Mucosa of rectum (tissue), 2 donors: Measurements from ENCODE around the gene GLDC.

Experiments used
- H3K27ac ChIP-seq, 2 donors: one replicate each; pipeline ENCODE4 v1.7.0; 2013; ENCODE audit warnings: inconsistent platforms in 2 of 2, low read depth in 2 of 2, low read length in 2 of 2
- H3K27me3 ChIP-seq, 2 donors: one replicate each; pipeline ENCODE4 v1.7.0; 2013; ENCODE audit warnings: low read length in 2 of 2; ENCODE audit not compliant: control insufficient read depth in 2 of 2, insufficient read depth in 2 of 2
- H3K36me3 ChIP-seq, 2 donors: one replicate each; pipeline ENCODE4 v1.7.0; 2013; ENCODE audit warnings: low read length in 2 of 2; ENCODE audit not compliant: control insufficient read depth in 2 of 2, insufficient read depth in 2 of 2
- H3K4me1 ChIP-seq, 2 donors: one replicate each; pipeline ENCODE4 v1.7.0; 2013; ENCODE audit warnings: low read length in 2 of 2, mild to moderate bottlenecking in 1 of 2; ENCODE audit not compliant: control insufficient read depth in 2 of 2, insufficient read depth in 2 of 2
- H3K4me3 ChIP-seq, 2 donors: one replicate each; pipeline ENCODE4 v1.7.0; 2013; ENCODE audit warnings: low read length in 2 of 2
- H3K9ac ChIP-seq, 2 donors: one replicate each; pipeline ENCODE4 v1.7.0; 2013; ENCODE audit warnings: low read length in 2 of 2, low read depth in 1 of 2, mild to moderate bottlenecking in 1 of 2
- H3K9me3 ChIP-seq, 2 donors: one replicate each; pipeline ENCODE4 v1.7.0; 2013; ENCODE audit warnings: low read length in 2 of 2; ENCODE audit not compliant: control insufficient read depth in 2 of 2
- donor health status: healthy.
- donor health status: Normal muscosa, but diverticular disease.

Gene GLDC

DNA sequence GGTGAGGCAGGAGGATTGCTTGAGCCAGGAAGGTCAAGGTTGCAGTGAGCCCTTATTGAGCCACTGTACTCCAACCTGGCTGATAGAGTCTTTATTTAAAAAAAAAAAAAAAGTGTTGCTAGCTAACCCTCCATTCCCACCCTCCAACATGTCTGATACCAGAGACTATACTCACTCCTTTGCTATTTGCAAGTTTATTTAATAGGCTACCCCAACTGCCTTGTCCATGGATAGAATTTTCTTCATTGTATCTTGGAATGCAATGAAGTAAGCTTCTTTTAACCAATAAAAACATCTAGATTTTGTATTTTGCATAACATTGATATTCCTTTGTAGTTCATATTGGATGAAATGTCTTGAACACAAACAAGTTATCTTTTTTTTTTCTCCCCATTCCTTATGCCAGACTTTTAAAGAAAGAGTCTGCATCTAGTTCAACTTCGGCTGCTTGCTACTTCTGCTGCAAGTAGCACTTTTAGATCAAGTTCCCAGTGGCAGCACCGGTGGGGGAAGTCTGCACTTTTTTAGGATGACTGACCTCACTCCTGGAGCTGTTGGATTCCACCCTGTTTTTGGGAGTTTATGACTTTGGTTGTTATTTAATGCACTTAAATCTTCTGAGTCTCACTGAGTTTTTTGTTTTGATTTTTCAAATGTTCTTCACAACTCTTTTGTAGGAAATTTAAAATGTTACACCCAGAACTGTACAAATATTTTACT lies 120.0 kb downstream of the GLDC start:
- H3K27me3 ChIP-seq: no peaks in the 10 kb centered on the region
- H3K4me3 ChIP-seq: no peak overlapping the region
- peaks cover 0 to 3% of the 10 kb centered on the region in 2 donors for H3K9me3 ChIP-seq
- H3K4me1 ChIP-seq: no peaks in the 10 kb centered on the region
- no peak overlapping the region for H3K9ac ChIP-seq
- H3K36me3 ChIP-seq: no peaks in the 10 kb centered on the region
- H3K27ac ChIP-seq: no peak overlapping the region

DNA sequence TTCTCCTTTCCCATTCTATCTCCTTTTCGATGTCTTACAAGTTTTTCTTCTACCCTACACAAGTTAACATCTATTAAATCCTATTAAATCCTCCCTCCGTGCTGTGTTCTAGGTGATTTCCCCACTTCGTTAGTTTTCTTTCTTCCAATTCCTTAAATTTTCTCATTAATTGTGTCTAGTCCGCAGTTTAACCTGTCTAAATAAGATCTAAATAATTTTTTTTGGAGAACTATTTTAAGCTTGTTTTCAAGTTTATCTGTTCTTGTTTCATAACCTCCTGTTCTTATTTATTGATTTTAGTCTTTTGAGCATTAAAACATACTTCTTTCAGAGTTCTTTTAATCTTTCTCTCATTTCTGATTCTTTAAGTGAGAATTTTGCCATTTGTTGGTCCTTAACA lies 123.3 kb downstream of the GLDC start:
- no peaks in the 10 kb centered on the region for H3K27me3 ChIP-seq
- no peak overlapping the region for H3K27ac ChIP-seq
- H3K36me3 ChIP-seq: no peaks in the 10 kb centered on the region
- no peak overlapping the region for H3K9ac ChIP-seq
- H3K4me1 ChIP-seq: no peaks in the 10 kb centered on the region
- peaks cover 0 to 3% of the 10 kb centered on the region in 2 donors for H3K9me3 ChIP-seq
- no peak overlapping the region for H3K4me3 ChIP-seq

GRCh38 chr9:6512085-6512657 lies 133.4 kb downstream of the GLDC start:
- Histone ChIP-seq H3K9ac (no peak overlapping the region), H3K27ac (no peak overlapping the region), H3K4me1 (no peaks in the 10 kb centered on the region), H3K27me3 (no peaks in the 10 kb centered on the region), H3K4me3 (no peak overlapping the region), H3K36me3 (peaks cover 0 to 7% of the 10 kb centered on the region in 2 donors), H3K9me3 (no peaks in the 10 kb centered on the region)

DNA sequence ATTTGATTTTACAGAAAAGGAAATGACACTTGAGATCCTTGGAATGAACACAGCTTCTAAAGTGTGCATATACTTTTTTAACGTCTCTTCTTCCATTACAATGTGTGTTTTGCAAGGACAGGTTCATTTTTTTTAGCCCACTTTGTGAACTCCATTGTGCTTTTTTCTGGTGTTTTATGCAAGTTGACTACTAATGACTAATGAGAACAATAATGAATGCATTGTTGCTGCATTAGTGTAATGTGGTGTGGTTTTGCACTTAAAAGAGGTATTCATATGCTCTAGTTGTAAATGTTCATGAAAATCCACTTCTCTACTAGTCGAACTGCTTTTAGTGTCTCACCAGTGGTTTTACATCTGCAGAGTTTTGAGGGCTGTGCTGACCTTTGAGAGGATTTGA lies 139.0 kb downstream of the GLDC start:
- Histone ChIP-seq H3K4me3 (no peak overlapping the region), H3K9me3 (no peaks in the 10 kb centered on the region), H3K9ac (no peak overlapping the region), H3K4me1 (no peaks in the 10 kb centered on the region), H3K27ac (no peak overlapping the region), H3K36me3 (peaks cover 21 to 36% of the 10 kb centered on the region in 2 donors), H3K27me3 (no peaks in the 10 kb centered on the region)

GRCh38 chr9:6502399-6502798 lies 143.1 kb downstream of the GLDC start:
- no peak overlapping the region for H3K4me3 ChIP-seq
- no peaks in the 10 kb centered on the region for H3K27me3 ChIP-seq
- H3K27ac ChIP-seq: no peak overlapping the region
- H3K9ac ChIP-seq: no peak overlapping the region
- no peaks in the 10 kb centered on the region for H3K4me1 ChIP-seq
- H3K9me3 ChIP-seq: no peaks in the 10 kb centered on the region
- H3K36me3 ChIP-seq: peaks cover 42 to 53% of the 10 kb centered on the region in 2 donors

- H3K9me3 ChIP-seq: no peaks in the 10 kb centered on the region
- H3K4me1 ChIP-seq: no peaks in the 10 kb centered on the region
- no peak overlapping the region for H3K27ac ChIP-seq
- H3K36me3 ChIP-seq: peaks cover 48 to 59% of the 10 kb centered on the region in 2 donors
- no peaks in the 10 kb centered on the region for H3K27me3 ChIP-seq
- H3K4me3 ChIP-seq: no peak overlapping the region
- H3K9ac ChIP-seq: no peak overlapping the region
These were observed 143.9 kb downstream of the GLDC start for GRCh38 chr9:6501526-6502210.

GRCh38 chr9:6498982-6499381 lies 146.5 kb downstream of the GLDC start:
- no peaks in the 10 kb centered on the region for H3K9me3 ChIP-seq
- peaks cover 36 to 40% of the 10 kb centered on the region in 2 donors for H3K36me3 ChIP-seq
- H3K27me3 ChIP-seq: no peaks in the 10 kb centered on the region
- H3K4me3 ChIP-seq: no peak overlapping the region
- no peak overlapping the region for H3K27ac ChIP-seq
- no peak overlapping the region for H3K9ac ChIP-seq
- H3K4me1 ChIP-seq: no peaks in the 10 kb centered on the region

DNA sequence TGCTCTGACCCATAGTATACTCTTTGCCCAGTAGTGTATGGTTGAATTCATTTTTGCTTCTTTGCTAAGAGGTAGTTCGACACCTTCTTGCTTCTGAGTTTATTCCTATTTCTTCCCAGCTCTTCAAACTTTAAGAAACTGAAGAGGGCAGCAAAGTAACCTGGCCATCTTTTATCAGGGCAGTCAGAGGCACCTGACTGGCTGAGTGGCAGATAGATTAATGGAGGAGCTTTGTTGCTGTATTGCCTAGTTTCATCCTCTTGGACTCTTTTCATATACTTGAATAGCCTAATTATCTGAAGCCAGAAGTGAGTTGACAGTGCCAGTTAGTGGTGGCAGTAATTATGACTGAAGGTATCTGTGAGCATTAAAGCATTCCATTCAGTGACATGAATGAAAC lies 150.1 kb downstream of the GLDC start:
- peaks cover 26 to 31% of the 10 kb centered on the region in 2 donors for H3K36me3 ChIP-seq
- no peak overlapping the region for H3K9ac ChIP-seq
- no peak overlapping the region for H3K27ac ChIP-seq
- no peaks in the 10 kb centered on the region for H3K4me1 ChIP-seq
- H3K4me3 ChIP-seq: no peak overlapping the region
- H3K27me3 ChIP-seq: no peaks in the 10 kb centered on the region
- no peaks in the 10 kb centered on the region for H3K9me3 ChIP-seq

- Histone ChIP-seq H3K9ac (no peak overlapping the region), H3K4me3 (no peak overlapping the region), H3K4me1 (no peaks in the 10 kb centered on the region), H3K27me3 (no peaks in the 10 kb centered on the region), H3K27ac (no peak overlapping the region), H3K36me3 (peaks cover 7 to 9% of the 10 kb centered on the region in 2 donors), H3K9me3 (no peaks in the 10 kb centered on the region)
These were observed 154.7 kb downstream of the GLDC start for GRCh38 chr9:6490863-6491262.

DNA sequence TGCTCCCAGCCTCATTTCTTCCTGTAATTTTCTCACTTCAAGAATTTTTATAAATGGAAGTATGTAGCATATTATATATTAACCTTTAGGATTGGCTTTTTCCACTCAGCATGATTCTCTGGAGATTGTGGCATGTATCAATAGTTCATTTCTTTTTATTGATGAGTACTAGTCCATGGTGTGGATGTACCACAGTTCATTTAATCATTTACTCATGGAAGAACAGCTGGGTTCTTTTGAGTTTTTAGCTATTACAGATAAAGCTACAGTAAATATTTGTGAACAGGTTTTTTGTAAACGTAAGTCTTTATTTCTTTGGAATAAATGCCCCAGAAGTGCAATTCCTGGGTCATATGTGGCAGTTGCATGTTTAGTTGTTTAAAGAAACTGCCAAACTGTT lies 156.4 kb downstream of the GLDC start:
- no peak overlapping the region for H3K27ac ChIP-seq
- no peak overlapping the region for H3K4me3 ChIP-seq
- no peaks in the 10 kb centered on the region for H3K27me3 ChIP-seq
- peaks cover 5 to 12% of the 10 kb centered on the region in 2 donors for H3K36me3 ChIP-seq
- H3K4me1 ChIP-seq: no peaks in the 10 kb centered on the region
- H3K9ac ChIP-seq: no peak overlapping the region
- no peaks in the 10 kb centered on the region for H3K9me3 ChIP-seq
